ENCODE data around the gene HLA-DMB.

HLA-DMB gene

DNA sequence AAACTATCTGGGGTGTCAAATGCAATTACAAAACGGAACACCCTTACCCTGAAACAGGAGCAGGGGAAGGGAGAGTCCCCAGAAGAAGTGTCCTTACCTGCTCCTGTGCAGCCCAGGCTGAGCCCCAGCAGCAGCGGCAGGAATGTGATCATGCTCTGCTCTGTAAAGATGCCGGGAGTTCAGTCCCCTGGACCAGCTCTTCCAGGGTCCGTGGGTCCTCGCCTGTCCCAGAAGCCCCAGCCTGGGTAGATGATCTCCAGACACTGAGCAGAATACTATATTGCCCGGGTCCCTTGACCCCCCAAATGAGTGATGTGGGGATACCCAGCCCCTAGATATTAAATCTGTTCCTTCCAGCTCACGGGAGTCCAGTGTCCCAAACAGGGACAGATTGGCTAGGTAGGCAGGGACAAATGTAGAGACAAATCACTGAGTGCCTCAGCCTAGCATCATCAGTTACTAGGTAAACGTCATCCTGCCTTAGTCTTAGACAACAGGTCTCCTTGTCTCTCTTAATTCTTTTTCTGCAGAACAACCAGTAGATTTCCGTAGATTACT is at the start of gene HLA-DMB:
Gene HLA-DMB (minus strand): TSS at position 373 of the 558 bp plus-strand sequence. CDS start 221 bp downstream, at position 152.
- peak; percentile 71 for DNase-seq (ENCODE audit: low read depth)

DNA sequence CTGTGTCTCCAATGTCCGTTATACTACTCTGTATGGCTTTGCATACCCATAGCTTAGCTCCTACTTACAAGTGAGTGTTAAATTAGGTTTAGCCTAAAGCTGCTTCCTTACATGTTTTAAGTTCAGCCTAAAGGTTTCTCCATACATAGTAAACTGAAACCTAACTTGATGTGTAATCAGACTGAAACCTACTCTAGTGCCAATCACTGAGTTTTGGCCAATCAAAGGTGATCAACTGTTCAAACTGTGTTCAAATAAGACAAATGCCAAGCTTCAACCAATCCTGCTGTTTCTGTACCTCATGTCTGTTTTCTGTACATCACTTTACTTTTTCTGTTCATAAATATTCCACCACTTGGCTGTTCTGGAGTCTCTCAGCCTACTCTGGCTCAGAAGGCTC is 48.5 kb upstream of the HLA-DMB start:
- no peak for DNase-seq (ENCODE audit: low read depth)

DNA sequence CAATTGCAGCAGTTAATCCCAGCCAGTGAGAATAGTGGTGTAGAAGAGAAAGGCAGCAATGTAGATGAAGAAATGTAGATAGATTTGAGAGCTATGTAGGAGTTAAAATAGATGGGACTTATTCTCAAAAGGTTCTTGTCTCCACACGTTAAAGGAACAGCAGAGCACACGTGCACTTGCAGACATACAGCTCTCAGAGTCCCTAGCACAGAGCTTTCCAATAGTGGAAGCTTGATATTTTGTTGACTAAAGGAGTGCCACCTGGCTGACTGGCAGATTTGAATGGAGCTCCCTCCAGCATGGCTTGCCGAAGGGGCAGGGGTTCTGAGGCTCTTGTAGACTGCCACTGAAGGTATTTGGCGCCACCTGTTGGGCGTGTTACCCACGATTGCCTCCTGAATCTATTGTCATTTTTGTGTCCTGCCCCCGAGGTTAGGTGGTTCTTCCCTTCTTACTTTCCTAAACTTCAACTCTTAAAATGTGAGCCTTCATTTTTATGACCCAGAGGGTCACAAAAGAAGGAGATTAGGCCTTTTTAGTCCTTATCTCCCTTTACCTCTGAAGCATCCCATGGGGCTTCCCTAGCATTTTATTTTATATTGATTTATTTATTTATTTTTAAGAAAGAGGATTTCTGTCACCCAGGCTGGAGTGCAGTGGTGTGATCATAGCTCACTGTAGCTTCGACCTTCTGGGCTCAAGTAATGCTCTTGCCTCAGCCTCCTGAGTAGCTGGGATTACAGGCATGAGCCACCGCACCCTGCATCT is 44.0 kb upstream of the HLA-DMB start:
- DNase-seq (ENCODE audit: low read depth) = peak; percentile 75

DNA sequence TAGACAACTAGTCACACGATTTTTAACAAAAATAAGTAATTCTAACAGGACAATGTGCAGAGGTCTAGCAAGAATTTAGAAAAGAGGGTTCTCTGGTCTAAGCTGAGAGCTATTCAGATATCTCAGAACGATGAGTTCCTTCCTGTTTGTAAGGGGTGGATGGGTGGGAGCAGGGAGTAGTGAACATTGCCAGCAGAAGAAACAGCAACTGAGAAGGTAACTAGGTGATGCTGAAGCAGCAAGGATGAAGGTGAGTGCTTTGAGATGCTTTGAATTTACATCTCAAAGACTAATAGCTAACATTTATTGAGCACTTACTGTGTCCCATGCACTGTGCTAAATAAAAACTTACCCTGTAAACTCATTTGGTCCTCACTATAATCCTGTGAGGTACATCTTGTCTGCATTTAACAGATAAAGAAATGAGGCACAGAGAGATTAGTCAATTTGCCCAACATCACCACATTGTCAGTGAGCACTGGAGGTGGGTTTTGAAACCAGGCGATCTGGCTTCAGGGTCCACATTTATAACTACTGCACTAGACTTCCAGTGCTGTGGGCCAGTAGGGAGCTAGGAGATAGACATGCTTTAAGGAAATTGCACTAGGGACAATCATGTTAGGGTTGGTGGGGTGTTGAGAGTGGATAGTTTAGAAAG is 43.3 kb upstream of the HLA-DMB start:
- no peak for DNase-seq (ENCODE audit: low read depth)

DNA sequence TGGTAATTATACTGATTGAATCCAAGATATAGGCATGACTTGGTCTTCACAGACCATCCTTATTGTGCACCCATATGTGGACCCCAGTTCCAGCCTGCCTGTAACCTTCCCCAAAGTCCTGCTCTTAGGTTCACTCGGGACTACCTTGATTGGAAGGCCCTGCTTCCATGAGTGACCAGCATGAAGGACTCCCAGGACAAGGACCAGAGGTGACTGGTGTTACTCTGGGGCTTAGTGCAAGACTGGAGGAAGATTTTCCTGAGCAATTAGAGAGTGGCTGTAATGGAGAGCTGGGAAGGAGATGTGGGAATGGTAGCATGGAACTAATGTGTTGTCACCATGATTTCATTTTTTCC is 42.6 kb upstream of the HLA-DMB start:
- DNase-seq (ENCODE audit: low read depth) = no peak

DNA sequence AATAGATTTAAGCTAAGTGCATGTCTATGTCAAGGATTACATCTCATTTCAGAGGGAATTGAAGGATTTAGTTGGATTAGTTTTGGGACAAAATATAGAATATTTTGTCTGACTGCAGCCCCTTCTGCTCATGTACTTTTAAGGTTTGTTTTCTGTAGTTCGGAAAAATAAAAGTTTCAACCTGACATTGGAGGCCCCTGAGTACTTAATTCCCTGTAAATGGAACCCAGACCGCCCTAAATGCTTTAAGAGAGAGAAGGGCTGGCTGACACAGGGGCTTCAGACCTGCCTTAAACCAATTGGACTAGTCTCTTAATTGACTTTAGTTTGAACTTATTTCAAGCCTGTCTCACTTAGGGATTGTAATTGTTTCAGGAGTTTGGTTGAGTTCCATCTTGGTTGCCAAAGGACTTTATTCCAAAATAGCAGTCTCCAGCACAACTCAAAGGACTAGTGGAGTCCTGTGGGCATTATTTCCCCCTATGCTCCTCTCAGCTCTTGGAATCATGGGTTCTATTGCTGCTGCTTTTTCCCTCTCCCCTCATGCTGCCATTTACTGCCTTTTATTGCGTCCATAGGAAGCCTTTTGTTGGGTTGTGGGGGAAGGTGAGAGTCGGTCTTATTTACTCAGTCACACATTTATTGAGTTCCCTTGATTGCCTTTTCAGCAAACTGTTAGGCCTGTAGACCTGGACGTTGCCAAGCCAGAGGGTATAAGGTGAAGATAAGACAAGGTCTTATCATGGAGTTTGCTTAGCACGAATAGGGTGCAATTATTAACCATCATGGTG is 42.1 kb upstream of the HLA-DMB start:
- DNase-seq (ENCODE audit: low read depth) = no peak

DNA sequence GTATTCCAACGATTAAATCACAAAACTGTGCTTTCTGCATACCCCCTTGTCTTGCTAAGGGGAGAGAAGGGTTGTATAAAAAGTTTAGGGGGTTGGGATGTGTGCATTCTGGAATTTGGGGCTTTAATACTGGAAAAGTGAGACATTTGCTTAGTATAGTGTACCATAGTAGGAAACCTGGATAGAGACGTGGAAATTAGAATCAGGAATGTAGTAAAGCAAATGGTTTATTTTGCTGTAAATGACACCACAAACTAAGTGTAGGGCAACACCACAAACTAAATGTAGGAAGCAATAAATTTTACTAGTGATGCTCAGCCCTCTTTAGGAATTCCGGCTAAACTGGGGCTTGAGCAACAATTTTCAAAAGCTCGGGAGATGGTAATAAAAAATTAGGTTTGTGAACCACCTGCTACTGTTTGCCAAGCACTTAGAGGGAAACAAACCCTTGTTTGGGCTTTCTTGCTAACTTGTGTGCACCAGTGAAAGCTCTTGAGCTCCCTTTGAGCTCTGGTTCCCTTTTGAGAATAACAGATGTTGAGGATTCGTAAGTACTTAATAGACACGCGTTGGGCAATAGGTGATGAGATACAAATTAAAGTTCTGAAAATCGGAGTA is 41.4 kb upstream of the HLA-DMB start:
- no peak for DNase-seq (ENCODE audit: low read depth)

DNA sequence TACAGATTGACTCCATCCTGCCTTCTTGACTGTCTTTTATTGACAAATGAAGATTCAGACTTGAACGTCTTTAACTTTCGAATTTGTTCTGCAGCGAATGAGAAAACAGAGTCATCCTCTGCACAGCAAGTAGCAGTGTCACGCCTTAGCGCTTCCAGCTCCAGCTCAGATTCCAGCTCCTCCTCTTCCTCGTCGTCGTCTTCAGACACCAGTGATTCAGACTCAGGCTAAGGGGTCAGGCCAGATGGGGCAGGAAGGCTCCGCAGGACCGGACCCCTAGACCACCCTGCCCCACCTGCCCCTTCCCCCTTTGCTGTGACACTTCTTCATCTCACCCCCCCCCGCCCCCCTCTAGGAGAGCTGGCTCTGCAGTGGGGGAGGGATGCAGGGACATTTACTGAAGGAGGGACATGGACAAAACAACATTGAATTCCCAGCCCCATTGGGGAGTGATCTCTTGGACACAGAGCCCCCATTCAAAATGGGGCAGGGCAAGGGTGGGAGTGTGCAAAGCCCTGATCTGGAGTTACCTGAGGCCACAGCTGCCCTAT is 39.7 kb upstream of the HLA-DMB start:
- DNase-seq (ENCODE audit: low read depth) = no peak

DNA sequence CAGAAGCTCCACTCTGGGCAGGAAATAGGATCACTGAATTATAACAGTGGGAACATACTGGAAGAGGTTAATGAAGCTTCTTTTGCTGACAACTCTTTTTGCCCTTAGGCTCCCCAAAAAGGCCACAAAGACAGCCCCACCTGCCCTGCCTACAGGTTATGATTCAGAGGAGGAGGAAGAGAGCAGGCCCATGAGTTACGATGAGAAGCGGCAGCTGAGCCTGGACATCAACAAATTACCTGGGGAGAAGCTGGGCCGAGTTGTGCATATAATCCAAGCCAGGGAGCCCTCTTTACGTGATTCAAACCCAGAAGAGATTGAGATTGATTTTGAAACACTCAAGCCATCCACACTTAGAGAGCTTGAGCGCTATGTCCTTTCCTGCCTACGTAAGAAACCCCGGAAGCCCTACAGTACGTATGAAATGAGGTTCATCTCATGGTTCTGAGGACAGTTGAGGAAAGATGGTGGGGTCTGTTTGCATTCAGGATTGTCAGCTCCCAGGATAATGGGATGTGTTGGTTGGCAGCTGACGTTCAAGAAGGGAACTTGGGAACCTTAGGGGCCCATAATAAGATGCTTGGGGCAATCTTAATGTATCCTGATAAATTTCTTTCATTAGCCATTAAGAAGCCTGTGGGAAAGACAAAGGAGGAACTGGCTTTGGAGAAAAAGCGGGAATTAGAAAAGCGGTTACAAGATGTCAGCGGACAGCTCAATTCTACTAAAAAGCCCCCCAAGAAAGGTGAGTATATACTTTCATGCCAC is 39.1 kb upstream of the HLA-DMB start:
- no peak for DNase-seq (ENCODE audit: low read depth)

DNA sequence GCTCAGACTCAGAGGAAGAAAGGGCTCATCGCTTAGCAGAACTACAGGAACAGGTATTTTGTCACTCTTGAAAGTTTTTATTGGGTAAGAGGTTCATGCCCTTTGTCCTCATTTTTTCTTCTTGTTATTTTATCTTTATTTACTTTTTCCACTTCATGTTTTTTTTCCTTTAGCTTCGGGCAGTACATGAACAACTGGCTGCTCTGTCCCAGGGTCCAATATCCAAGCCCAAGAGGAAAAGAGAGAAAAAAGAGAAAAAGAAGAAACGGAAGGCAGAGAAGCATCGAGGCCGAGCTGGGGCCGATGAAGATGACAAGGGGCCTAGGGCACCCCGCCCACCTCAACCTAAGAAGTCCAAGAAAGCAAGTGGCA is 37.1 kb upstream of the HLA-DMB start:
- DNase-seq (ENCODE audit: low read depth) = no peak

DNA sequence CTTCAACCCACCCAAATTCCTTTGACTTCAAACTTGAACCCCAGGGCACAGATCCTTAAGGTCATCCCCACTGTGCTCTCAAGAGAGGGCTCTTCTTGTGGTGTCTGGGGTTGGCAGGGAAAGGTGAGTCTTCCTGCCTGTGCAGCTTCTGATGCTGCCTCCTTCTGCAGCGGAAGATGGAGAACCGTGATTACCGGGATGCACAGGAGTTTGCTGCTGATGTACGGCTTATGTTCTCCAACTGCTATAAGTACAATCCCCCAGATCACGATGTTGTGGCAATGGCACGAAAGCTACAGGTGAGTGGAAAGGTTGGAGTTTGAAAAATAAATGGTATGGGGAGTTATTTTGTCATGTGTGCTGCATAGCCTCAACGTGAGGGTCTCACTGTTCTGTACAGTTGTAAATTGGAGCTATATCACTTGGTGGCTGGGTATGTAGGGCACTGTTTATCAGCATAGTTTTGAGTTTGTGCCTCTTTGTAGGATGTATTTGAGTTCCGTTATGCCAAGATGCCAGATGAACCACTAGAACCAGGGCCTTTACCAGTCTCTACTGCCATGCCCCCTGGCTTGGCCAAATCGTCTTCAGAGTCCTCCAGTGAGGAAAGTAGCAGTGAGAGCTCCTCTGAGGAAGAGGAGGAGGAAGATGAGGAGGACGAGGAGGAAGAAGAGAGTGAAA is 36.6 kb upstream of the HLA-DMB start:
- no peak for DNase-seq (ENCODE audit: low read depth)

DNA sequence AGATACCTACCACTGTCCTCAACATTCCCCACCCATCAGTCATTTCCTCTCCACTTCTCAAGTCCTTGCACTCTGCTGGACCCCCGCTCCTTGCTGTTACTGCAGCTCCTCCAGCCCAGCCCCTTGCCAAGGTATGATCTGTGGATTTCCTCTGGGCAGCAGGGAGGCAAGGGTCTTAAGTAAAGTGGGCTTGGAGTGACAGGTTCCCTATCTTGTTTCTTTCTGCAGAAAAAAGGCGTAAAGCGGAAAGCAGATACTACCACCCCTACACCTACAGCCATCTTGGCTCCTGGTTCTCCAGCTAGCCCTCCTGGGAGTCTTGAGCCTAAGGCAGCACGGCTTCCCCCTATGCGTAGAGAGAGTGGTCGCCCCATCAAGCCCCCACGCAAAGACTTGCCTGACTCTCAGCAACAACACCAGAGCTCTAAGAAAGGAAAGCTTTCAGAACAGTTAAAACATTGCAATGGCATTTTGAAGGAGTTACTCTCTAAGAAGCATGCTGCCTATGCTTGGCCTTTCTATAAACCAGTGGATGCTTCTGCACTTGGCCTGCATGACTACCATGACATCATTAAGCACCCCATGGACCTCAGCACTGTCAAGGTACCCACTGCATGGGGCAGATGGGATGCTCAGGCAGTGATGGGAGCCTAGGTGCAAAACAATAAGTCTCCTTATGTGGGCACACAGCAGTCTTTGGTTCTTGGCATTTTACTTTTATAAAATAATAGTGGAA is 35.7 kb upstream of the HLA-DMB start:
- DNase-seq (ENCODE audit: low read depth) = no peak

DNA sequence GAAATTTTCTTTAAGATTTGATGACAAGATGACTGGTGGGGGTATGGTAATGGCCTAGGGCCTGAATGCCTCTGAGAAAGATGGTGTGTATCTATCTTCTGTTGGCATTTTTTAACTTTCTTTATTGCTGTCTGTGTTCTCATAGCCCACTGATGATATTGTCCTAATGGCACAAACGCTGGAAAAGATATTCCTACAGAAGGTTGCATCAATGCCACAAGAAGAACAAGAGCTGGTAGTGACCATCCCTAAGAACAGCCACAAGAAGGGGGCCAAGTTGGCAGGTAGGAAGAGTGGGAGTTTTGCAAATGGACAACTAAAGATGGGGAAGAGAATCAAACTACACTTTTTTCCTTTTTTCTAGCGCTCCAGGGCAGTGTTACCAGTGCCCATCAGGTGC is 35.1 kb upstream of the HLA-DMB start:
- DNase-seq (ENCODE audit: low read depth) = no peak

DNA sequence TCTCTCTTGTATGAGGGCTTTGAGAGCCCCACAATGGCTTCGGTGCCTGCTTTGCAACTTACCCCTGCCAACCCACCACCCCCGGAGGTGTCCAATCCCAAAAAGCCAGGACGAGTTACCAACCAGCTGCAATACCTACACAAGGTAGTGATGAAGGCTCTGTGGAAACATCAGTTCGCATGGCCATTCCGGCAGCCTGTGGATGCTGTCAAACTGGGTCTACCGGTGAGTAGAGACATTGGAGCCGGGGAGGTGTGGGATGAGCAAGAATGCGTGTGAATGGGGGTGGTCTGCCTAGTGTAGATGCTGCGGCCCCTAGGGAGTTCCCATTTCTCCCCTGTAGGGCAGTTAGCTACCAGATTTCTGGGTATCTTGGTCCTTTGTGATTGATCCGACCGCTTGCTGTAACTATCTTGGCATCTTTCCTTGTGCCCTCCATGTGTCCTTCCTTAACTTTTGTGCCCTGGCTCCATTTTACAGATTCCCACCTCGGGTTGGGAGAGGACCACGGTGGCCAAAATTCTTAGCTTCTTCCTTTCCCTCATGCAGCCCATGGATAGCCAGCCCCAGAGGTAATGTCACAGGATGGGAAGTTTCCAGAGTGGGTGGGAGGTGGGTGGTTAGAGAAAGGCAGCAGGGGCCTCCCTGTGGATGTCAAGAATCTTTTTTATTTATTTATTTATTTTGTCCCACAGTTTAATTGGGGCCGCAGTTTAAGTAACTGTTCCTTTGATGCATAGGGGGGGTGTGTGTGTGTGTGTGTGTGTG is 33.9 kb upstream of the HLA-DMB start:
- no peak for DNase-seq (ENCODE audit: low read depth)

DNA sequence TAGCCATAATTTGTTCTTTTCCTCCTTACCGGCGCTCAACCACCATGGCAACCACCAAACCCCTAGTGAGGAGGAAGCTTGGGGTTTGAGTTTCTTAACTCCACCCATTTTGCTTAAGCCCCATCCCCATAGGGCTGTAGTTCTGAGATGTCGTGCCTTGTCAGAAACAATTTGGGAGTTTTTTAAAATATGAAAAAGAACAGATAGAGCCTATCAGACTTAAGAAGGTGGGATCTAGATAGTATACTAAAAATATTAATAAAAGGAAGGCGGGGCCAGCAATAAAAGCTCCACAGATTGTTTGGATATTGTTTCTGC is 33.1 kb upstream of the HLA-DMB start:
- DNase-seq (ENCODE audit: low read depth) = peak; percentile 83

DNA sequence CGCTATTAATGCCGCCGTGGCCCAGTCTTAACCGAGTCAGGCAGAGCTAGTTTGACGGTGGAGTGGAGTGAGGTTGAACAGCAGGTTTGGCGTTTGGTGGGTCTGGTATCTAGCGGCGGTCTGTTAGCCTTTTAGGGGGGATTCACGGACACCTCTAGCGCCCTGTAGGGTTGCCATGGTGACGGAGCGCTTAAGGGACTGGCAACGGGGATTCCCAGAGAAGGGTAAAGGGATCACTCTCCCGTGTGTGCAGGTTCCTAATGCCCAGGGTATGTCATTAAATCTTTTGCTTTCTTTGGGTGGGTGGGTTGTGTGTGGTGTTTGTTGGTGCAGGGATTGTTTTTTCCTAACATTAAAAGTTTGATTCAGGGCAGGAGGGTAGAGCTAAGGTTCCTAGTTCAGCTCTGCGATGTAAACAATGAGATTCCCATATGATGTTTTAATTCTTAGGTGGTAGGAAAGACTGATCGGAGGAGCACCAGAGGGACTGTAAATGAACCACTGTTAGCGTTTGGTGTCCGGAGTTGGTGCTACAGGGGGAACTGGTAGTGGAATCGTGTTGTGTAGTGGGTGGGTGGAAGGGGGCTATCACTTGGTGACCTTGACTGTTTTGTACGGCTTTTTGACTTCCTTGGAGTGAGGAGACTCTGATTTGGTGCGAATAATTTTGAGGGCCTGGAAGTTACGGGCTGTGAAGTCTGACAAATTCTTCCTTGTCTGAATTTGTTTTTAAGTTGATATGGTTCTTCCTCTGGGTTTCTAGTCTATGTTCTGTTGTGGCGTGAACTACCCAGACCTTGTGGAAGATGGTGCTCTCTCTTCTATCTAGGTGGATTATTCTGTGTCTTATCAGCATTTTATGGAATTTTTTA is 32.6 kb upstream of the HLA-DMB start:
- DNase-seq (ENCODE audit: low read depth) = no peak

DNA sequence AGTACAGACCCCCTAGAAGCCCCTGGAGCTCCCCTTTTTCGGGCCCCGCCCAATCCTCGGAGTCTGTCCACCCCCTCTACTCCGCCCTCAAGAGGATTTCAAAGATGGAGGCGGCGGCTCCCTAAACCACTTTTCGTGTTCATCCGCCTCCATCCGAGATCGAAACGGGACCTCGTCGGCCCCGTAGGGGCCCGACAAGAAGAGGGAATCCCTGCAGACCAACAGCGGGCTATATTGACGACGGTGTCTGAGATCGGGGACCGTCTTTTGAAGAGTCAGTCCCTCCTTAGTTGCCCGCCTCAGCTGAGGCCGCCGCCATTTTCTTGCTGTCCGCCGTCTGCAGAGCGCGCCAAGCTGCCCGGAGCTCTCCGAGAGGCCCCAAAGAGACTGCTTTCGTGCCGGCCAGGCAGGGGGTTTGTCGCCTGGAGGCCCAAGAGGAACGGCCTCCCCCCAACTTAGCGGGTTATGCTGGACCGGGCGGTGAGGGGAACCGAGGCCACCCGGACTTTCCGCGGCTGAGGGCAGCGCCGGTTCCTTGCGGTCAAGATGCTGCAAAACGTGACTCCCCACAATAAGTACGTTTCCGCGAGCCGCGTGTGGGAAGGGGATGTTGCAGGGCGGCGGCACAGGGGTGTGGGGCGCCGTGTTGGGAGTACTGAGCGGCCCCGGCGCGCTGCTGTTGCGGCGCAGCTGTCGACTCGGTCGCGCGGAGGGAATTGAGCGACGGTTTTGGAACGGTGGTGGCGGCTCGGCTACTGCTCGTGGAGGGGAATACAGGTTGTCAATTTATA is 31.7 kb upstream of the HLA-DMB start:
- DNase-seq (ENCODE audit: low read depth) = peak; percentile 41

All from iris pigment epithelial cell (primary cell).